ENCODE results near the gene MIA3.
"Not testable (repeated sequence)": the region's sequence is repeated elsewhere in the genome, so short reads cannot be mapped to it uniquely, and the experiment has no call there.

The MIA3 gene

GRCh38 chr1:222601257-222601656 lies 16.6 kb upstream of the MIA3 start:
- Histone ChIP-seq H3K4me2 (ENCODE audit: insufficient read depth, low read length, poor library complexity, severe bottlenecking) (no peak overlapping the region), H3K18ac (ENCODE audit: low read length) (no peak overlapping the region), H2BK5ac (ENCODE audit: low read length) (no peak overlapping the region), H2BK120ac (ENCODE audit: low read depth, low read length) (no peak overlapping the region), H3K14ac (ENCODE audit: low read length) (no peak overlapping the region), H3K9ac (ENCODE audit: low read depth, low read length, poor library complexity) (no peak overlapping the region), H3K36me3 (replicated peaks in 1 of 2; ENCODE audit: control insufficient read depth in 2 of 2, insufficient read depth in 2 of 2, low read length in 2 of 2) (no peaks in the 10 kb centered on the region), H3K4me1 (ENCODE audit: control insufficient read depth in 2 of 2, insufficient read depth in 1 of 2, low read depth in 1 of 2, low read length in 2 of 2) (no peaks in the 10 kb centered on the region), H2BK12ac (ENCODE audit: low read length) (no peak overlapping the region), H3K23ac (ENCODE audit: low read depth, low read length, poor library complexity) (no peak overlapping the region), H2AK5ac (ENCODE audit: low read depth, low read length) (no peak overlapping the region), H3K27me3 (ENCODE audit: control insufficient read depth in 3 of 3, insufficient read depth in 3 of 3, low read depth in 1 of 3, low read length in 3 of 3) (no peaks in the 10 kb centered on the region), H3K4ac (ENCODE audit: low read length) (no peak overlapping the region), H2BK15ac (ENCODE audit: low read length) (no peak overlapping the region), H3K27ac (replicated peaks; ENCODE audit: low read length) (no peak overlapping the region), H3K4me3 (ENCODE audit: low read length in 2 of 2) (no peak overlapping the region), H3K9me3 (replicated peaks in 1 of 2; ENCODE audit: control insufficient read depth in 2 of 2, insufficient read depth in 1 of 2, low read depth in 1 of 2, low read length in 2 of 2) (no peaks in the 10 kb centered on the region), H4K91ac (ENCODE audit: low read depth, low read length, poor library complexity) (no peak overlapping the region), H2AFZ (ENCODE audit: low read length) (no peak overlapping the region), H3K79me1 (ENCODE audit: low read depth, low read length) (no peaks in the 10 kb centered on the region), H4K8ac (ENCODE audit: low read depth, low read length) (no peak overlapping the region)
- DNase-seq (ENCODE audit: low spot score): no peak
- WGBS, 2 donors (ENCODE audit: extremely low coverage in 2 of 2, insufficient read length in 2 of 2, insufficient replicate concordance in 1 of 2): no CpG with 5 or more reads among the region's 3 CpGs

GRCh38 chr1:222606757-222607156 lies 11.1 kb upstream of the MIA3 start:
- no peaks in the 10 kb centered on the region for H3K9me3 ChIP-seq (replicated peaks in 1 of 2; ENCODE audit: control insufficient read depth in 2 of 2, insufficient read depth in 1 of 2, low read depth in 1 of 2, low read length in 2 of 2)
- H3K14ac ChIP-seq (ENCODE audit: low read length): no peak overlapping the region
- no peak overlapping the region for H3K4me3 ChIP-seq (ENCODE audit: low read length in 2 of 2)
- no peaks in the 10 kb centered on the region for H3K79me1 ChIP-seq (ENCODE audit: low read depth, low read length)
- H2BK12ac ChIP-seq (ENCODE audit: low read length): no peak overlapping the region
- no peaks in the 10 kb centered on the region for H3K36me3 ChIP-seq (replicated peaks in 1 of 2; ENCODE audit: control insufficient read depth in 2 of 2, insufficient read depth in 2 of 2, low read length in 2 of 2)
- H3K4me2 ChIP-seq (ENCODE audit: insufficient read depth, low read length, poor library complexity, severe bottlenecking): no peak overlapping the region
- no peak overlapping the region for H3K27ac ChIP-seq (replicated peaks; ENCODE audit: low read length)
- H3K27me3 ChIP-seq (ENCODE audit: control insufficient read depth in 3 of 3, insufficient read depth in 3 of 3, low read depth in 1 of 3, low read length in 3 of 3): no peaks in the 10 kb centered on the region
- H2BK15ac ChIP-seq (ENCODE audit: low read length): no peak overlapping the region
- no peak overlapping the region for H2BK120ac ChIP-seq (ENCODE audit: low read depth, low read length)
- H3K4me1 ChIP-seq (ENCODE audit: control insufficient read depth in 2 of 2, insufficient read depth in 1 of 2, low read depth in 1 of 2, low read length in 2 of 2): no peaks in the 10 kb centered on the region
- no peak overlapping the region for H2AFZ ChIP-seq (ENCODE audit: low read length)
- no peak overlapping the region for H3K9ac ChIP-seq (ENCODE audit: low read depth, low read length, poor library complexity)
- H4K91ac ChIP-seq (ENCODE audit: low read depth, low read length, poor library complexity): no peak overlapping the region
- no peak for DNase-seq (ENCODE audit: low spot score)
- H2BK5ac ChIP-seq (ENCODE audit: low read length): no peak overlapping the region
- H3K4ac ChIP-seq (ENCODE audit: low read length): no peak overlapping the region
- H4K8ac ChIP-seq (ENCODE audit: low read depth, low read length): no peak overlapping the region
- no peak overlapping the region for H3K23ac ChIP-seq (ENCODE audit: low read depth, low read length, poor library complexity)
- H3K18ac ChIP-seq (ENCODE audit: low read length): no peak overlapping the region
- no peak overlapping the region for H2AK5ac ChIP-seq (ENCODE audit: low read depth, low read length)
- WGBS, 2 donors (ENCODE audit: extremely low coverage in 2 of 2, insufficient read length in 2 of 2, insufficient replicate concordance in 1 of 2): no CpG with 5 or more reads among the region's 1 CpG

- H3K9ac ChIP-seq (ENCODE audit: low read depth, low read length, poor library complexity); H3K4ac ChIP-seq (ENCODE audit: low read length); H2AK5ac ChIP-seq (ENCODE audit: low read depth, low read length); H3K18ac ChIP-seq (ENCODE audit: low read length); H3K79me1 ChIP-seq (ENCODE audit: low read depth, low read length); H3K36me3 ChIP-seq (replicated peaks in 1 of 2; ENCODE audit: control insufficient read depth in 2 of 2, insufficient read depth in 2 of 2, low read length in 2 of 2); H3K4me1 ChIP-seq (ENCODE audit: control insufficient read depth in 2 of 2, insufficient read depth in 1 of 2, low read depth in 1 of 2, low read length in 2 of 2); H2AFZ ChIP-seq (ENCODE audit: low read length); H3K9me3 ChIP-seq (replicated peaks in 1 of 2; ENCODE audit: control insufficient read depth in 2 of 2, insufficient read depth in 1 of 2, low read depth in 1 of 2, low read length in 2 of 2); H3K23ac ChIP-seq (ENCODE audit: low read depth, low read length, poor library complexity); H3K27ac ChIP-seq (replicated peaks; ENCODE audit: low read length); H2BK15ac ChIP-seq (ENCODE audit: low read length); H2BK120ac ChIP-seq (ENCODE audit: low read depth, low read length); H2BK12ac ChIP-seq (ENCODE audit: low read length); H3K4me3 ChIP-seq (ENCODE audit: low read length in 2 of 2); H4K8ac ChIP-seq (ENCODE audit: low read depth, low read length); H2BK5ac ChIP-seq (ENCODE audit: low read length); H3K14ac ChIP-seq (ENCODE audit: low read length); H4K91ac ChIP-seq (ENCODE audit: low read depth, low read length, poor library complexity); H3K4me2 ChIP-seq (ENCODE audit: insufficient read depth, low read length, poor library complexity, severe bottlenecking); DNase-seq (ENCODE audit: low spot score): not testable (repeated sequence)
- peaks cover 0 to 12% (median 0%) of the 10 kb centered on the region in 3 experiments for H3K27me3 ChIP-seq (ENCODE audit: control insufficient read depth in 3 of 3, insufficient read depth in 3 of 3, low read depth in 1 of 3, low read length in 3 of 3)
- whole genome bisulfite sequencing, 2 donors (ENCODE audit: extremely low coverage in 2 of 2, insufficient read length in 2 of 2, insufficient replicate concordance in 1 of 2): no CpG with 5 or more reads among the region's 1 CpG
These were observed 8.8 kb upstream of the MIA3 start for GRCh38 chr1:222609111-222609510.

GRCh38 chr1:222610728-222611127 lies 7.2 kb upstream of the MIA3 start:
- no peak overlapping the region for H3K14ac ChIP-seq (ENCODE audit: low read length)
- no peak overlapping the region for H2BK5ac ChIP-seq (ENCODE audit: low read length)
- no peaks in the 10 kb centered on the region for H3K4me1 ChIP-seq (ENCODE audit: control insufficient read depth in 2 of 2, insufficient read depth in 1 of 2, low read depth in 1 of 2, low read length in 2 of 2)
- no peak overlapping the region for H3K9ac ChIP-seq (ENCODE audit: low read depth, low read length, poor library complexity)
- H2BK15ac ChIP-seq (ENCODE audit: low read length): no peak overlapping the region
- H3K9me3 ChIP-seq (replicated peaks in 1 of 2; ENCODE audit: control insufficient read depth in 2 of 2, insufficient read depth in 1 of 2, low read depth in 1 of 2, low read length in 2 of 2): no peaks in the 10 kb centered on the region
- no peak overlapping the region for H3K18ac ChIP-seq (ENCODE audit: low read length)
- no peak overlapping the region for H2AFZ ChIP-seq (ENCODE audit: low read length)
- no peak overlapping the region for H2BK12ac ChIP-seq (ENCODE audit: low read length)
- no peak for DNase-seq (ENCODE audit: low spot score)
- no peak overlapping the region for H3K27ac ChIP-seq (replicated peaks; ENCODE audit: low read length)
- H3K79me1 ChIP-seq (ENCODE audit: low read depth, low read length): no peaks in the 10 kb centered on the region
- H3K4ac ChIP-seq (ENCODE audit: low read length): no peak overlapping the region
- H3K23ac ChIP-seq (ENCODE audit: low read depth, low read length, poor library complexity): no peak overlapping the region
- no peak overlapping the region for H2AK5ac ChIP-seq (ENCODE audit: low read depth, low read length)
- no CpG with 5 or more reads among the region's 2 CpGs for WGBS, 2 donors (ENCODE audit: extremely low coverage in 2 of 2, insufficient read length in 2 of 2, insufficient replicate concordance in 1 of 2)
- no peak overlapping the region for H4K8ac ChIP-seq (ENCODE audit: low read depth, low read length)
- no peak overlapping the region for H4K91ac ChIP-seq (ENCODE audit: low read depth, low read length, poor library complexity)
- H2BK120ac ChIP-seq (ENCODE audit: low read depth, low read length): no peak overlapping the region
- H3K27me3 ChIP-seq (ENCODE audit: control insufficient read depth in 3 of 3, insufficient read depth in 3 of 3, low read depth in 1 of 3, low read length in 3 of 3): peaks cover 0 to 14% (median 0%) of the 10 kb centered on the region in 3 experiments
- no peak overlapping the region for H3K4me2 ChIP-seq (ENCODE audit: insufficient read depth, low read length, poor library complexity, severe bottlenecking)
- H3K4me3 ChIP-seq (ENCODE audit: low read length in 2 of 2): no peak overlapping the region
- H3K36me3 ChIP-seq (replicated peaks in 1 of 2; ENCODE audit: control insufficient read depth in 2 of 2, insufficient read depth in 2 of 2, low read length in 2 of 2): no peaks in the 10 kb centered on the region
